Erythroblast (primary cell): Measurements from ENCODE around the gene WNK1.

Experiments used
- GATA1 ChIP-seq: IDR thresholded peaks from 2 replicates; pipeline ENCODE4 v1.6.1; 2011; ENCODE audit warnings: low read depth, mild to moderate bottlenecking, control low read depth, low read length, moderate library complexity
- POLR2A ChIP-seq: IDR thresholded peaks from 2 replicates; pipeline ENCODE4 v1.6.1; 2011; ENCODE audit warnings: mild to moderate bottlenecking, low read length

DNA sequence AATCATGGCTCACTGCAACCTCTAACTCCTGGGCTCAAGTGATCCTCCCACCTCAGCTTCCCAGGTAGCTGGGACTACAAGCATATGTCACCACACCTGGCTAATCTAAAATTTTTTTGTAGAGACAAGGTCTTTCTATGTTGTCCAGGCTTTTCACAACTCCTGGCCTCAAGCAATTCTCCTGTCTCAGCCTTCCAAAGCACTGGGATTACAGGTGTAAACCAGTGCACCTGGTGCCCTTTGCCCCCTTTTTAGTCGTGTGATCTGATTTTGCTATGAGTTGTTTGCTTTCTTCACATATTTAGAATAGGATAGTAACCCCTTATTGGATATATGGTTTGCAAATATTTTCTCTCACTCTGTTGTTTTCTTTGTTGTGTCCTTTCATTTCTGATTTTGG, 198.8 kb downstream of the WNK1 start:
- no peak for TF ChIP-seq POLR2A
- TF ChIP-seq GATA1: no peak
